ENCODE data around the gene RNU7-1. TPM values are rescaled to one million over a fixed set of nuclear protein-coding genes. Genes with fewer than 3 reads are reported as not detected.
A peak's percentile ranks its signal among the peaks of the same experiment; 100 is the strongest.

The RNU7-1 gene
- total RNA-seq, 1 donor from 2014 or later, result not detected

DNA sequence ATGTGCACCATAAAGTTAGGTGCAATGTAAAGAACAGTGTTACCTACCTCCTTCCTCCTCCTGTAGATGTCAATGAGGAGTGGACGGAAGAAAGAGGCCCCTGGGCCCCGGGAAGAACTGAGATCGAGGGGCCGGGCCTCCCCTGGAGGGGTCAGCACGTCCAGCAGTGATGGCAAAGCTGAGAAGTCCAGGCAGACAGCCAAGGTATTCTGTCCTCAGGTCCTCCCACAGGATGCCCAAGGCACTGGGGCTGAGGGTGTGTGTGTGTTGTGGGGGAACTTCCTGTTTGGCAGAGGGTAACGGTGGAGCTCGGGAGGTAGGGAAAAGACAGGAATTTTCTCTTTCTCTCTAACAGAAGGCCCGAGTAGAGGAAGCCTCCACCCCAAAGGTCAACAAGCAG, 9.5 kb upstream of the RNU7-1 start:
- Histone ChIP-seq H3K27me3 (ENCODE audit: control insufficient read depth, insufficient read depth, low read length) (no peaks in the 10 kb centered on the region), H3K4me3 (ENCODE audit: low read depth, low read length) (no peak overlapping the region), H3K36me3 (ENCODE audit: control insufficient read depth, insufficient read depth, low read length) (peaks cover 7% of the 10 kb centered on the region)
- no peak for FAIRE-seq
- no peak for DNase-seq (ENCODE audit: low read depth)
- TF ChIP-seq, protein P1, sequence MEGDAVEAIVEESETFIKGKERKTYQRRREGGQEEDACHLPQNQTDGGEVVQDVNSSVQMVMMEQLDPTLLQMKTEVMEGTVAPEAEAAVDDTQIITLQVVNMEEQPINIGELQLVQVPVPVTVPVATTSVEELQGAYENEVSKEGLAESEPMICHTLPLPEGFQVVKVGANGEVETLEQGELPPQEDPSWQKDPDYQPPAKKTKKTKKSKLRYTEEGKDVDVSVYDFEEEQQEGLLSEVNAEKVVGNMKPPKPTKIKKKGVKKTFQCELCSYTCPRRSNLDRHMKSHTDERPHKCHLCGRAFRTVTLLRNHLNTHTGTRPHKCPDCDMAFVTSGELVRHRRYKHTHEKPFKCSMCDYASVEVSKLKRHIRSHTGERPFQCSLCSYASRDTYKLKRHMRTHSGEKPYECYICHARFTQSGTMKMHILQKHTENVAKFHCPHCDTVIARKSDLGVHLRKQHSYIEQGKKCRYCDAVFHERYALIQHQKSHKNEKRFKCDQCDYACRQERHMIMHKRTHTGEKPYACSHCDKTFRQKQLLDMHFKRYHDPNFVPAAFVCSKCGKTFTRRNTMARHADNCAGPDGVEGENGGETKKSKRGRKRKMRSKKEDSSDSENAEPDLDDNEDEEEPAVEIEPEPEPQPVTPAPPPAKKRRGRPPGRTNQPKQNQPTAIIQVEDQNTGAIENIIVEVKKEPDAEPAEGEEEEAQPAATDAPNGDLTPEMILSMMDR (IDR thresholded peaks at IDR 0.05; ENCODE audit: insufficient read depth, low read length, severe bottlenecking), result no peak

GRCh38 chr12:6935371-6936193, 8.0 kb upstream of the RNU7-1 start:
- DNase-seq (ENCODE audit: low read depth) (no peak), FAIRE-seq (no peak)
- TF ChIP-seq, protein P1 (IDR thresholded peaks at IDR 0.05; ENCODE audit: insufficient read depth, low read length, severe bottlenecking), result no peak
- Histone ChIP-seq H3K4me3 (ENCODE audit: low read depth, low read length) (no peak overlapping the region), H3K27me3 (ENCODE audit: control insufficient read depth, insufficient read depth, low read length) (no peaks in the 10 kb centered on the region), H3K36me3 (ENCODE audit: control insufficient read depth, insufficient read depth, low read length) (peaks cover 9% of the 10 kb centered on the region)

GRCh38 chr12:6936194-6936635, 7.4 kb upstream of the RNU7-1 start:
- Histone ChIP-seq H3K36me3 (ENCODE audit: control insufficient read depth, insufficient read depth, low read length) (peaks cover 13% of the 10 kb centered on the region), H3K27me3 (ENCODE audit: control insufficient read depth, insufficient read depth, low read length) (no peaks in the 10 kb centered on the region), H3K4me3 (ENCODE audit: low read depth, low read length) (no peak overlapping the region)
- FAIRE-seq (no peak), DNase-seq (ENCODE audit: low read depth) (no peak)
- TF ChIP-seq, protein P1 (IDR thresholded peaks at IDR 0.05; ENCODE audit: insufficient read depth, low read length, severe bottlenecking), result no peak

DNA sequence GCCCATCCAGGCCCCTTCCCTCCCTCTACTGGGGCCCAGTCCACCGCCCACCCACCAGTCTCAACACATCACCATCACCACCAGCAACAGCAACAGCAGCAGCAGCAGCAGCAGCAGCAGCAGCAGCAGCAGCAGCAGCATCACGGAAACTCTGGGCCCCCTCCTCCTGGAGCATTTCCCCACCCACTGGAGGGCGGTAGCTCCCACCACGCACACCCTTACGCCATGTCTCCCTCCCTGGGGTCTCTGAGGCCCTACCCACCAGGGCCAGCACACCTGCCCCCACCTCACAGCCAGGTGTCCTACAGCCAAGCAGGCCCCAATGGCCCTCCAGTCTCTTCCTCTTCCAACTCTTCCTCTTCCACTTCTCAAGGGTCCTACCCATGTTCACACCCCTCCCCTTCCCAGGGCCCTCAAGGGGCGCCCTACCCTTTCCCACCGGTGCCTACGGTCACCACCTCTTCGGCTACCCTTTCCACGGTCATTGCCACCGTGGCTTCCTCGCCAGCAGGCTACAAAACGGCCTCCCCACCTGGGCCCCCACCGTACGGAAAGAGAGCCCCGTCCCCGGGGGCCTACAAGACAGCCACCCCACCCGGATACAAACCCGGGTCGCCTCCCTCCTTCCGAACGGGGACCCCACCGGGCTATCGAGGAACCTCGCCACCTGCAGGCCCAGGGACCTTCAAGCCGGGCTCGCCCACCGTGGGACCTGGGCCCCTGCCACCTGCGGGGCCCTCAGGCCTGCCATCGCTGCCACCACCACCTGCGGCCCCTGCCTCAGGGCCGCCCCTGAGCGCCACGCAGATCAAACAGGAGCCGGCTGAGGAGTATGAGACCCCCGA, 6.8 kb upstream of the RNU7-1 start:
- FAIRE-seq (no peak), DNase-seq (ENCODE audit: low read depth) (no peak)
- Histone ChIP-seq H3K36me3 (ENCODE audit: control insufficient read depth, insufficient read depth, low read length) (peaks cover 15% of the 10 kb centered on the region), H3K4me3 (ENCODE audit: low read depth, low read length) (peak overlapping the region; percentile 43), H3K27me3 (ENCODE audit: control insufficient read depth, insufficient read depth, low read length) (no peaks in the 10 kb centered on the region)
- TF ChIP-seq, protein P1 (IDR thresholded peaks at IDR 0.05; ENCODE audit: insufficient read depth, low read length, severe bottlenecking), result no peak

GRCh38 chr12:6937481-6938352, 5.9 kb upstream of the RNU7-1 start:
- peak; percentile 62 for FAIRE-seq
- Histone ChIP-seq H3K36me3 (ENCODE audit: control insufficient read depth, insufficient read depth, low read length) (peaks cover 15% of the 10 kb centered on the region), H3K27me3 (ENCODE audit: control insufficient read depth, insufficient read depth, low read length) (no peaks in the 10 kb centered on the region), H3K4me3 (ENCODE audit: low read depth, low read length) (peak overlapping the region; percentile 43)
- TF ChIP-seq, protein P1 (IDR thresholded peaks at IDR 0.05; ENCODE audit: insufficient read depth, low read length, severe bottlenecking), result peak; percentile 94
- DNase-seq (ENCODE audit: low read depth), result peak; percentile 86

Data from bronchial epithelial cell (primary cell).